Measurements from ENCODE around the gene ZBED5. TPM values are rescaled to one million over a fixed set of nuclear protein-coding genes. Genes with fewer than 3 reads are reported as not detected.

Gene ZBED5
- 35.4 and 46.8 TPM in 2 replicates for total RNA-seq

GRCh38 chr11:10857709-10858438, at the start of gene ZBED5:
ZBED5 (minus strand) TSS chr11:10858053; CDS start chr11:10854945, 3,108 bp downstream.

DNA sequence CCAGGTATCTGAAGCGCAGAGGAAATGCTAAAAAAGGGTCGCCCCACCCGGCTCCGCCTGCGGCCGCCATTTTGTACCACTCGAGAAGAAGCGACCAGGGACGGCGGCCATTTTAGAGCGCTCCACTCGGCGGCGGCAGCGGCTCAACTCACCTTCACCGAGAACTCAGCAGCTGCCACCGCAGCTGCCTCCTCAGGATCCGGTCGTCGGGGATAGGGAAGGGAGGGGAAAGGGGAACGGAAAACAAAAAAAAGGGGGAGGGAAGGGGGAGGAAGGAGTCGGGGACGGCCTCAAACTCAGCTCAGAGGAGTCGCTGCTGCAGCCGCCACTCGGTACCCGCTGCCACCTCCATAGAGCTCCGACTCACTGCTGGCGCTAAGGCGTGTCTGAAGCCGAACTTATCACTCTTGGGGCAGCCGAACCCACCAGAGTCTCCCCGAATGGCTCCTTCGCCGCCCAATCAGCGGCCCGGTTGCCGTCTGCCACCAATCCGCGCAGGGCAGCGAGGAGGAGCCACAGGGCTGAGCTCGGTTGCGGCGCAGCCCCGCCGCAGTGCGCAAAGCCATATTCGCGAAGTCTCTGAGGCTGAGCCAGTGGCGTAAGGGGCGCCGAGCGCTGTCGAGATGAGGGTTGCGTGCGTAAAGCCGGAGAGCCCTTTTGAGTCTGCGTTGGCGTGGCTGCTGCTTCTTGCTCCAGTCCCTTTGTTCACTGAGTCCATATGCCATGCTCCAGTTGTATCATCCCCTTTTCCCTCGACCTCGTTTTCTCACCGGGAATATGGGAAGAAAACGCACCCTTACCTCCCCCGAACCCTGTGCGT, 49.1 kb downstream of the ZBED5 start, which contains the start of gene EIF4G2:
EIF4G2 (minus strand) TSS at position 374 of the 820 bp plus-strand sequence.

Other genes with a start within 250 kb of the ZBED5 start
- 7.0 and 28.8 TPM in 2 replicates for gene IRAG1, start 164.3 kb downstream of the ZBED5 start, total RNA-seq
- 39.7 and 40.7 TPM in 2 replicates for gene CTR9, start 106.8 kb downstream of the ZBED5 start, total RNA-seq
- gene EIF4G2, start 49.1 kb downstream of the ZBED5 start, total RNA-seq: 843 and 862 TPM in 2 replicates